HG02588 (cell line): ENCODE data around the gene TTC23L.
A peak's percentile ranks its signal among the peaks of the same experiment; 100 is the strongest.
"Not testable (repeated sequence)": the region's sequence is repeated elsewhere in the genome, so short reads cannot be mapped to it uniquely, and the experiment has no call there.

Experiments used
- ATAC-seq: cut with Tn5 transposase; IDR thresholded peaks from one replicate; pipeline ENCODE4 v1.9.1; 2021; ENCODE audit warnings: mild to moderate bottlenecking, moderate library complexity; ENCODE audit not compliant: unreplicated experiment

The TTC23L gene

GRCh38 chr5:34838785-34839714, at the start of gene TTC23L:
TSS of gene TTC23L (plus strand) at chr5:34839164. CDS start at chr5:34840672, 1,508 bp downstream.
- peak; percentile 97 for ATAC-seq

- ATAC-seq: no peak
These were observed 49.3 kb upstream of the TTC23L start for GRCh38 chr5:34789639-34790038.

- ATAC-seq: no peak
These were observed 48.9 kb upstream of the TTC23L start for GRCh38 chr5:34790069-34790468.

- ATAC-seq: no peak
These were observed 47.2 kb upstream of the TTC23L start for GRCh38 chr5:34791761-34792244.

- ATAC-seq: no peak
These were observed 36.0 kb upstream of the TTC23L start for GRCh38 chr5:34802834-34803563.

GRCh38 chr5:34803974-34804732, 34.8 kb upstream of the TTC23L start:
- ATAC-seq: no peak

GRCh38 chr5:34804913-34805312, 34.1 kb upstream of the TTC23L start:
- ATAC-seq: no peak

- no peak for ATAC-seq
These were observed 32.4 kb upstream of the TTC23L start for GRCh38 chr5:34806532-34806931.

- no peak for ATAC-seq
These were observed 27.3 kb upstream of the TTC23L start for GRCh38 chr5:34811706-34812105.

- ATAC-seq: no peak
These were observed 25.5 kb upstream of the TTC23L start for GRCh38 chr5:34813509-34813908.

- ATAC-seq: no peak
These were observed 21.2 kb upstream of the TTC23L start for GRCh38 chr5:34817558-34818351.

GRCh38 chr5:34818717-34819116, 20.2 kb upstream of the TTC23L start:
- no peak for ATAC-seq

GRCh38 chr5:34820593-34820992, 18.4 kb upstream of the TTC23L start:
- no peak for ATAC-seq

- ATAC-seq: no peak
These were observed 15.8 kb upstream of the TTC23L start for GRCh38 chr5:34822956-34823715.

GRCh38 chr5:34826347-34826746, 12.6 kb upstream of the TTC23L start:
- ATAC-seq: no peak

GRCh38 chr5:34827588-34828506, 11.1 kb upstream of the TTC23L start:
- ATAC-seq: no peak

GRCh38 chr5:34830827-34831226, 8.1 kb upstream of the TTC23L start:
- not testable (repeated sequence) for ATAC-seq

GRCh38 chr5:34831303-34831702, 7.7 kb upstream of the TTC23L start:
- ATAC-seq: no peak
